ENCODE measurements around the gene MOB3A.

Gene MOB3A

DNA sequence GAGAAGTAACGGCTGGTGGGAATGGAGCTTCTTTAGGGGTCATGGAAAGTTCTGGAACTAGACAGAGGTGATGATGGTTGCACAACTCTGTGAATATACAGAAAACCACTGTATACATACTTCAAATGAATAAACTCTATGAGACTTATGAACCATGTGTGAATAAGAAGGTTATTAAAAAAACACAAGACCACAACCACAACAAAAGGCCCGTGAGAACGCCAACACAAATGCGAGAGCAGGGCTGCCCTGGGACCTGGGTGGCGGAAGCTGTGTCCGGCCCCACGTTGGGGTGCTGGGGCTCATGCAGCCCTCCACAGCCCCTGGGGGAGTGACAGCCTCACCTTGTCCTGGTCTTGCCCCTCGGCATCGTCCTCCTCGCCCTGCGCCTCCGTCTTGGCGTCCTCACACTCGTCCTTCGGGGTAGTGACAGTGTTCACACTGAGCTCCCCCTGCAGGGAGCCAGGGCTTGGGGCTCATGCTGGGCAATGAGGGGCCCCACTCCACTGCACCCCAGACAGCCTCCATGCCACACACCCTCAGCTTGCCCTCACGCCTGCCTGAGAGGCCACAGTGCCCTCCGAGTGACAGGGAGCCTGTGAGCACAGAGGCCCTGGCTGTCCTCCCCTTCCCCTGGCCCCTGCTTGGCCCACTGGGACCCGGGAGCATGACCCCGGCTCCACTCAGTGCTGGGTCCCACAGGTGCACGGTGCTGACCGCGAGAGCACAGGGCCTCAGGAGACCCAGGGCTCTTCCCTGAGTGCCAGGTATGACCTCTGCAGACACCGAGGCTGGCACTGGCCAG lies 16.6 kb upstream of the MOB3A start:
- FAIRE-seq (no peak), DNase-seq (ENCODE audit: insufficient read length) (no peak)
- TF ChIP-seq POLR2AphosphoS5 (IDR thresholded peaks at IDR 0.05; ENCODE audit: low read depth, low read length) (no peak), TAF1 (IDR thresholded peaks at IDR 0.05; ENCODE audit: borderline replicate concordance, low read depth, low read length) (no peak), POLR2A (IDR thresholded peaks at IDR 0.05; ENCODE audit: low read depth, low read length) (no peak)

DNA sequence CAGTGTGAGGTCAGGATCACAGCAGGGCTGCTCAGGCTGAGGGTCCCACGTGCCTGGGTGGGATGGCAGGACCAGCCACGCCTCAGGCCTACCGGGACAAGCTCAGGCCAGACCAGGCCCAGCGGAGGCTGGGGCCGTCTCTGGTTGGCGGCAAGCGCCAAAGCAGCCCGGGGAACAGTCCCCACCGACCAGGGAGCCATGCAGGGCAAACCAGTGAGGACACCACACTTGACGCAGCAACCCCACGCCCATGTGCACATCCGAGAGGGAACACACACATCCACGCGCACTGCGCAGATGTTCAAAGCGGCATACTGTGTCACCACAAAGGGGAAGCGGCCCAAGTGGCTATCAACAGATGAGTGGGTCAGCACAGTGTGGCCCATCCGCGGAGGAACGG lies 15.8 kb upstream of the MOB3A start:
- no peak for TF ChIP-seq TAF1 (IDR thresholded peaks at IDR 0.05; ENCODE audit: borderline replicate concordance, low read depth, low read length)
- TF ChIP-seq POLR2A (IDR thresholded peaks at IDR 0.05; ENCODE audit: low read depth, low read length): no peak
- no peak for TF ChIP-seq POLR2AphosphoS5 (IDR thresholded peaks at IDR 0.05; ENCODE audit: low read depth, low read length)
- FAIRE-seq (no peak), DNase-seq (ENCODE audit: insufficient read length) (no peak)

DNA sequence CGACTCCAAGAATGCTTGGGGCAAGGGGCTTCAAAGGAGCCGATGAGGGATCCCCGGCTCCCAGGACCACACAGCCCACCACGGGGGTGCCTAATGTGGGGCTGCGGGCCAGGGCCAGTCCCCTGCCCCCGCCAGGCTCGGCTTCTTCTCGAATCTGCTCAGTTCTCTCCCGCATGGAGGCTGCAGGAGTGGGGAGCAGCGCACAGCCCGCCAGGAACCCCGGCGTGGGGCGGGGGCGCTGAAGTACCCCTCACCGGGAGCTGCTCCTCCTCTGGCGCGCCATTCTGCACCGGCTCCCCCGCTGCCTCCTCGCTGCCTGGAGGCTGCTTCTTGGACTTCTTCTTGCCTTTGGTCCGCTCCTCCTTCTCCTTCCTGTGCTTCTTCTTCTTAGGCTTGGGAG lies 15.3 kb upstream of the MOB3A start:
- TF ChIP-seq TAF1 (IDR thresholded peaks at IDR 0.05; ENCODE audit: borderline replicate concordance, low read depth, low read length): no peak
- TF ChIP-seq POLR2A (IDR thresholded peaks at IDR 0.05; ENCODE audit: low read depth, low read length): no peak
- TF ChIP-seq POLR2AphosphoS5 (IDR thresholded peaks at IDR 0.05; ENCODE audit: low read depth, low read length): no peak
- no peak for DNase-seq (ENCODE audit: insufficient read length)
- FAIRE-seq: no peak

DNA sequence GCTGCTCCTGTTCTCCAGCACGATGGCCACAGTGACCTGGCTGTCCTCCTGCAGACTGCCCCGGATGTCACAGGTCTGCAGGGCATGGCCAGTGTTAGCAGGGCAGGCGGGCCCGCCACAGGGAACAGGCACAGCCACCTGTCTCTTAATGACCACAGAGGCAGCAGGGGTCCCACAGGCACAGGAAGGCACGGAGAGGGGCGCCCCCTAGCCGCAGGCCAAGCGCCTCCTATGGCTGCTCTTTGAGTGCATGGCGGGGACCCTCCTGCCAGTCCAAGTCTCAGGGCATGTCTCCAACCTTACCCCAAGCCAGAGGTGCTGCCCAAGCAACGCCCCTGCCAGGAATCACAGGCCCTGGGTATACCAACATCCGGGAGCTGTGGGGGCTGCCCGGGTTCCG lies 14.7 kb upstream of the MOB3A start:
- FAIRE-seq: no peak
- no peak for DNase-seq (ENCODE audit: insufficient read length)
- no peak for TF ChIP-seq POLR2A (IDR thresholded peaks at IDR 0.05; ENCODE audit: low read depth, low read length)
- no peak for TF ChIP-seq TAF1 (IDR thresholded peaks at IDR 0.05; ENCODE audit: borderline replicate concordance, low read depth, low read length)
- no peak for TF ChIP-seq POLR2AphosphoS5 (IDR thresholded peaks at IDR 0.05; ENCODE audit: low read depth, low read length)

DNA sequence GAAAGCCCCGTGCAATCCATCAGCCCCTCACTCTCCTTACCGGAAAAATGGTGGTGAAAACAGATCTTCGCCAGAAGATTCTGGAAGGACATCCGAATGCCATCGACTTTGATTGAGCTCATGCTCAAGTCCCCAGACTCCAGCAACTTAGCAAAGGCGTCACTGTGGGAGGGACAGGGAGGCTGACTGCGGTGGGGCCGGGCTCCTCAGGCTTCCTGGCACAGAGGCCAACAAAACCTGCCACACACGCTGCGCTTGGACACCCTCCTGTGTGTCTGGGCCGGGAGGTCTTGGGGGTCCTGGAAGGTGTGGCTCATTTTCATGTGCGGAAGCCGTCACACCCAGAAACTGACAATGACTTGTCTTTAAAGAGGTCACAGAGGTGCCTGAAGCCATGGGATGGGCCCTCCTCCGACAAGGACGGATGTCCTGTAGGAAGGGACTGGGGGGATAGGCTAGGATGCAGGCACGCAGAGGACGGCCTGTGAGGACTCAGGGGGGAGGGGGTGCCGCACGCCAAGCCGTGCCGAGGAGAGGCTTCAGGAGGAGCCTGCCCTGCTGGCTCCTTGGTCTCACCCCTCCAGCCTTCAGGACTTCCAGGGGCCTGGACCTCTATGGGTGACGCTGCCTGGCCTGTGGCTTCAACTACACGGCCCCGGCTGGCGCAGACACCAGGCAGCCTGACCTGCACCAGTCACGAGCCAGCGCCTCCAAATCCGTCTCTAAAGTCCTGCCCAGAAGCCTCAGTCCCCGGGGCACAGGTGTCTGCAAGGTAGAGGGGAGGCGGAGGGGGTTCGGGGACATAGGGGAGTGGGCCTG lies 13.1 kb upstream of the MOB3A start:
- FAIRE-seq: no peak
- TF ChIP-seq POLR2AphosphoS5 (IDR thresholded peaks at IDR 0.05; ENCODE audit: low read depth, low read length) (no peak), TAF1 (IDR thresholded peaks at IDR 0.05; ENCODE audit: borderline replicate concordance, low read depth, low read length) (no peak), POLR2A (IDR thresholded peaks at IDR 0.05; ENCODE audit: low read depth, low read length) (no peak)
- no peak for DNase-seq (ENCODE audit: insufficient read length)

DNA sequence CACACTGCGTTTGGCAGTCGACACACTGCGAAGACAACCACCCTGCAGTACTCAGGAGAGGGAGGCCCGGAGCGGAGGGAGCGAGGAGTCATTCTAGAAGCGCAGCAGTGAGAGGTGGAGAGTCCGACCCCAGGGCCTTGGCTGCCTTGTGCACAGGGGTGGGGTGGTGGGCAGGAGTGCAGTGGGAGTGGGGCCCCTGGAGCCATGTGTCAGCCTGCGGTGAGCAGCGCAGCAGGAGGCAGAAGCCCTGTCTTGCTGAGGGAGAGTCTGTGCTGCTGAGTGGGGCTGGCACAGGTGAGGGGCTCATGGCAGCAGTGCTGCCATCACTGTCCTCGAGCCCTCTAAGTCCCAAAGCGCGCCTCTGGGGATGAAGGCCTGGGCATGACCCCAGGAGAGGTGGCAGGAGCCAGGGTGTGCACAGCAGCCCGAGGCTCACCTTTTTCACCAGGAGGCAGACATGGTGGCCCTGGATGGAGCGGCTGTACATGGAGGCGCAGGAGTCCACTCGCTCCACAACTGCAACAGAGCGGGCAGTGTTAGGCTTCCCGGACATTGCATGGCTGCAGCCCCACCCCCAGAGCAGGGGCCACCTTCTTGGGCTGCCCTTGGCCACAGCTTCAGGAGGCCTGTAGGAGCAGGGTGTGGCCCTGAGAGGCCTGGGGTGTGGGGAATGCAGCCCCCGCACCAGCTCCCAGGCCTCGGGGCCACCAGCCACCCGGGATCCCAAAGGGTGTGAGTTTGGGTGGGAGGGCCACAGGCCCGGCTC lies 12.3 kb upstream of the MOB3A start:
- DNase-seq (ENCODE audit: insufficient read length): no peak
- FAIRE-seq: no peak
- no peak for TF ChIP-seq POLR2A (IDR thresholded peaks at IDR 0.05; ENCODE audit: low read depth, low read length)
- no peak for TF ChIP-seq POLR2AphosphoS5 (IDR thresholded peaks at IDR 0.05; ENCODE audit: low read depth, low read length)
- no peak for TF ChIP-seq TAF1 (IDR thresholded peaks at IDR 0.05; ENCODE audit: borderline replicate concordance, low read depth, low read length)

DNA sequence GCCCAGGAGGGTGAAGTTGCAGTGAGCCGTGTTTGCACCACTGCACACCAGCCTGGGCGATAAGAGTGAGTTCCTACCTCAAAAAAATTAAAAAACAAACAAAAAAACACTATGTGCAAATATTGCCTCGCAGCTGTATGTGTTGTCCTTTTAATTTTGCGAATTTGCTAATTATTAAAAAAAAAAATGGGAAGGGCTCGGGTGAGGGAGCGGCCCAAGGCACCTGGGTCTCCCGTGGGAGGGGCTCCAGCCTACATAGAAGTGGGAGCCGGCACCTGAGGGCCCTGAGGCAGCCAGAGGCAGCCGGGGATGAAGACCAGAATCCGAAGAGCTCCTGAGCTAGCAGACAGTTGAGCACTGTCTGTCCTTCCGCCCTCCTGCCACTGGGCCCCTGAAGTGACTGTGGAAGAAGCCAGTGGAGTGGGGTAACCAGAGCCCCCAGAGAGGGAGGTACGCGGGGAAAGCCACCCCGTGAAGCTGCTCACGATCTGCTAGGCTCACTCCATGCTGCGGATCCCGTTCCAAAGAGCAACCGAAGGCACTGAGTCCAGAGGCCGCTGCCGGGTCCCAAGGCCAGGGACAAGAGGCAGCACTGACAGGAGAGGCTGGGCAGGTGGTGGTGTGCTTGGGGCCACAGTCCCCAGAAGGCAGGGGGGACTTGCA lies 7.0 kb upstream of the MOB3A start:
- FAIRE-seq (no peak), DNase-seq (ENCODE audit: insufficient read length) (no peak)
- TF ChIP-seq POLR2A (IDR thresholded peaks at IDR 0.05; ENCODE audit: low read depth, low read length) (no peak), TAF1 (IDR thresholded peaks at IDR 0.05; ENCODE audit: borderline replicate concordance, low read depth, low read length) (no peak), POLR2AphosphoS5 (IDR thresholded peaks at IDR 0.05; ENCODE audit: low read depth, low read length) (no peak)

DNA sequence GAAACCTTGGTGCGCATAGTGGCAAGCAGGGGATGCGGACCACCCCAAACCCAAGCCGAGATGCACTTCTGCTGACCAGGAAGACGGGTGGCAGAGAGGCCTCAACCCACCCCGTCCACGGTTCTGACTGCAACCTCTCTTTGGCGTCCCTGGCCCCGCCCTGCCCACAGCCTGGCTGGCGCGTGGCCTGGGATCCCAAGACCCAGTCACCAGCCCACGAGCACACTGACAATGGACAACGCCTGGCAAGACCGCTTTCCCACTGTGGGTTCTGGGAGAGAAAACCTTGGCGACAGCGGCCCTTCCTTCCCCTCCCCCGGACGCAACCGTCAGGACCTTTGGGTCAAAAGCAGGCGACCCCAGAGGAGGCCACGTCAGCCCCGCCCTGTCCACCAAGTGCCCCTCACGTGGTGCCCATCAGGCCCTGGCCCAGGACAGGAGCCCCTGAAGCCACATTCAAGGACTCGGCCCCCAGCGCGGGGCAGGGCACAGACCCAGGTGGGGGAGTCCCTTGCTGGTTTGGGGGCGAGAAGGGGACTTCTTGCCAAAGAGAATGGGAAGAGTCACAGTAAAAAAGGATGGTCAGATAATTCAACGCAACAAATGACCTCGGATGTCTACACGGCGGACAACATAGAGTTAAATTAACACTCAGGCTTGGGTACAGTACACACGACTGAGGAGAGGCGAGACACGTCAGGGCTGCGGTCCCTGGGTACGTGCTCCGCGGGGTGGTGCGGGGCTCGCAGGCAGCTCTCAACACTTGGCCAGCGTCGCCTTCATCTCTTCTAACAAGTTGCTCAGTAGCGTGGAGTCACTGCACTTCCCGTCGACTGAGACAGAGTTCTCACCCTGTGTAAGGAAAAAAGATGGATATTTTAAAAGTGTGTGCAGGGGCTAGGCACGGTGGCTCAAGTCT lies 5.5 kb upstream of the MOB3A start:
- DNase-seq (ENCODE audit: insufficient read length) (no peak), FAIRE-seq (no peak)
- no peak for TF ChIP-seq TAF1 (IDR thresholded peaks at IDR 0.05; ENCODE audit: borderline replicate concordance, low read depth, low read length)
- no peak for TF ChIP-seq POLR2A (IDR thresholded peaks at IDR 0.05; ENCODE audit: low read depth, low read length)
- TF ChIP-seq POLR2AphosphoS5 (IDR thresholded peaks at IDR 0.05; ENCODE audit: low read depth, low read length): no peak

DNA sequence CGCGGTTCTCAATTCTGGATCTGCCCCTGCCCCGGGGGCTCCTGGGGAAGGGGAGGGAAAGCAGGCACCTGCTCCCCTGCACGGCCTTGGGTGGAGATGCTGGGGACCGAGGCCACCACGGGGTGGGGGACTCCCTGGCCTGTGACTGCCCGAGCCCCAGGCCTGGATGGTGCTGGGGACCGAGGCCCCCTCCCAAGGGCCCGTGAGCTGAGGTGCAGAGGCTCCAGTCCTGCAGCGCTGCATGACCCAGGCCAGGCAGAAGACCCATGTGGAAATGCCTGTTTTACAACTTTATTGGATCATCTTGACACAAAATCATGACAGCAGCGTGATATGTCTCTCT lies 4.6 kb upstream of the MOB3A start:
- TF ChIP-seq TAF1 (IDR thresholded peaks at IDR 0.05; ENCODE audit: borderline replicate concordance, low read depth, low read length) (no peak), POLR2A (IDR thresholded peaks at IDR 0.05; ENCODE audit: low read depth, low read length) (no peak), POLR2AphosphoS5 (IDR thresholded peaks at IDR 0.05; ENCODE audit: low read depth, low read length) (no peak)
- no peak for FAIRE-seq
- DNase-seq (ENCODE audit: insufficient read length): no peak

Measured in GM12892 (cell line).